Right forelimb (tissue), 1 donor: ENCODE measurements around the gene GNG12.
"Not testable (repeated sequence)": the region's sequence is repeated elsewhere in the genome, so short reads cannot be mapped to it uniquely, and the experiment has no call there.

Source experiments
- DNase-seq: peaks from one replicate; pipeline ENCODE4 v3.0.0-alpha.2; 2018

Gene GNG12

GRCh38 chr1:67675800-67676199 lies 157.5 kb downstream of the GNG12 start:
- DNase-seq: no peak

- DNase-seq: peak; percentile 70
Observed at GRCh38 chr1:67674260-67675011, 158.8 kb downstream of the GNG12 start.

- DNase-seq: no peak
Observed at GRCh38 chr1:67673468-67674201, 159.6 kb downstream of the GNG12 start.

- DNase-seq: no peak
Observed at GRCh38 chr1:67672260-67672803, 160.9 kb downstream of the GNG12 start.

GRCh38 chr1:67668660-67669059 lies 164.6 kb downstream of the GNG12 start:
- no peak for DNase-seq

- no peak for DNase-seq
Observed at GRCh38 chr1:67666636-67667035, 166.6 kb downstream of the GNG12 start.

GRCh38 chr1:67665307-67665706 lies 168.0 kb downstream of the GNG12 start:
- DNase-seq: not testable (repeated sequence)

- DNase-seq: no peak
Observed at GRCh38 chr1:67664048-67664447, 169.2 kb downstream of the GNG12 start.

GRCh38 chr1:67662884-67663283 lies 170.4 kb downstream of the GNG12 start:
- no peak for DNase-seq

- no peak for DNase-seq
Observed at GRCh38 chr1:67659229-67659628, 174.0 kb downstream of the GNG12 start.

GRCh38 chr1:67657152-67657551 lies 176.1 kb downstream of the GNG12 start:
- DNase-seq: not testable (repeated sequence)

GRCh38 chr1:67655581-67655980 lies 177.7 kb downstream of the GNG12 start:
- no peak for DNase-seq

GRCh38 chr1:67653304-67653703 lies 180.0 kb downstream of the GNG12 start:
- no peak for DNase-seq

GRCh38 chr1:67652800-67653199 lies 180.5 kb downstream of the GNG12 start:
- no peak for DNase-seq
